Stimulated activated naive B cell treated with anti-CD40 and anti-IgM and Interleukin-4, amounts not matched to agents 10 μg/mL and 1 μg/mL and 100 μg/mL, for 72 hours (primary cell): ENCODE results near the gene TMEM167B.

Experiments
- ATAC-seq, 2 donors: fragments of 150-1000 bp; cut with Tn5 transposase; replicated peaks; 2 replicates each; pipeline ENCODE4 v1.10.0; 2021; ENCODE audit warnings: moderate library complexity in 1 of 2
- DNase-seq: peaks from one replicate; pipeline ENCODE4 v3.0.0; 2021
- H3K27ac Mint-ChIP-seq: one replicate; pipeline ENCODE4 v1.8.0; 2022; ENCODE audit warnings: mild to moderate bottlenecking, mixed read lengths
- H3K27me3 Mint-ChIP-seq, 2 donors: one replicate each; pipeline ENCODE4 v1.8.0; 2022; ENCODE audit warnings: mixed read lengths in 2 of 2
- H3K36me3 Mint-ChIP-seq, 2 donors: one replicate each; pipeline ENCODE4 v1.8.0; 2022; ENCODE audit warnings: mixed read lengths in 2 of 2, mild to moderate bottlenecking in 1 of 2
- H3K4me1 Mint-ChIP-seq, 2 donors: one replicate each; pipeline ENCODE4 v1.8.0; 2022; ENCODE audit warnings: mixed read lengths in 2 of 2, mild to moderate bottlenecking in 1 of 2
- H3K4me3 Mint-ChIP-seq, 2 donors: one replicate each; pipeline ENCODE4 v1.8.0; 2022; ENCODE audit warnings: mild to moderate bottlenecking in 2 of 2, mixed read lengths in 2 of 2, moderate library complexity in 1 of 2
- H3K9me3 Mint-ChIP-seq, 2 donors: one replicate each; pipeline ENCODE4 v1.8.0; 2022; ENCODE audit warnings: mixed read lengths in 2 of 2, mild to moderate bottlenecking in 1 of 2

The TMEM167B gene

GRCh38 chr1:109065137-109065536 lies 25.4 kb upstream of the TMEM167B start:
- Mint-ChIP-seq H3K4me1 (no peaks in the 10 kb centered on the region), H3K36me3 (peaks cover 13 to 24% of the 10 kb centered on the region in 2 donors), H3K27ac (no peak overlapping the region), H3K9me3 (no peaks in the 10 kb centered on the region), H3K4me3 (no peak overlapping the region), H3K27me3 (no peaks in the 10 kb centered on the region)
- DNase-seq = no peak
- ATAC-seq = no peak

GRCh38 chr1:109067883-109068282 lies 22.7 kb upstream of the TMEM167B start:
- Mint-ChIP-seq H3K4me3 (no peak overlapping the region), H3K36me3 (peaks cover 21 to 34% of the 10 kb centered on the region in 2 donors), H3K27me3 (no peaks in the 10 kb centered on the region), H3K4me1 (peaks cover 0 to under 1% of the 10 kb centered on the region in 2 donors), H3K9me3 (no peaks in the 10 kb centered on the region), H3K27ac (no peak overlapping the region)
- ATAC-seq (no peak), DNase-seq (no peak)

- Mint-ChIP-seq H3K36me3 (peaks cover 21 to 33% of the 10 kb centered on the region in 2 donors), H3K4me1 (peaks cover 3% of the 10 kb centered on the region in 2 donors), H3K27me3 (no peaks in the 10 kb centered on the region), H3K27ac (no peak overlapping the region), H3K9me3 (no peaks in the 10 kb centered on the region), H3K4me3 (no peak overlapping the region)
- DNase-seq = no peak
- no peak for ATAC-seq
Measured at GRCh38 chr1:109069294-109069693, 21.3 kb upstream of the TMEM167B start.

- peaks cover 0 to 3% of the 10 kb centered on the region in 2 donors for H3K27me3 Mint-ChIP-seq
- peaks cover 9 to 21% of the 10 kb centered on the region in 2 donors for H3K36me3 Mint-ChIP-seq
- peak within 1 kb of the TSS; percentile 98 to 100 for H3K4me3 Mint-ChIP-seq
- peaks cover 5 to 11% of the 10 kb centered on the region in 2 donors for H3K4me1 Mint-ChIP-seq
- DNase-seq = peak; percentile 94
- H3K27ac Mint-ChIP-seq = peak within 1 kb of the TSS; percentile 99
- H3K9me3 Mint-ChIP-seq = no peaks in the 10 kb centered on the region
- peak; percentile 100 for ATAC-seq
Measured at GRCh38 chr1:109075531-109076490, 14.8 kb upstream of the TMEM167B start, which contains the start of gene TAF13. TSS of gene TAF13 (minus strand) at chr1:109076003. CDS start at chr1:109075947, 56 bp downstream.

- Mint-ChIP-seq H3K9me3 (no peaks in the 10 kb centered on the region), H3K4me3 (no peak overlapping the region), H3K27ac (no peak overlapping the region), H3K27me3 (peaks cover 0 to 3% of the 10 kb centered on the region in 2 donors), H3K4me1 (peaks cover 5 to 9% of the 10 kb centered on the region in 2 donors), H3K36me3 (peaks cover 4 to 12% of the 10 kb centered on the region in 2 donors)
- no peak for DNase-seq
- ATAC-seq = no peak
Measured at GRCh38 chr1:109078317-109078716, 12.2 kb upstream of the TMEM167B start.

- H3K36me3 Mint-ChIP-seq = peaks cover 3 to 11% of the 10 kb centered on the region in 2 donors
- peaks cover 3 to 9% of the 10 kb centered on the region in 2 donors for H3K4me1 Mint-ChIP-seq
- ATAC-seq (no peak), DNase-seq (no peak)
- no peak overlapping the region for H3K4me3 Mint-ChIP-seq
- H3K9me3 Mint-ChIP-seq = no peaks in the 10 kb centered on the region
- H3K27ac Mint-ChIP-seq = no peak overlapping the region
- peaks cover 0 to 3% of the 10 kb centered on the region in 2 donors for H3K27me3 Mint-ChIP-seq
Measured at GRCh38 chr1:109079240-109079622, 11.3 kb upstream of the TMEM167B start.

GRCh38 chr1:109080441-109081082 lies 10.0 kb upstream of the TMEM167B start:
- ATAC-seq (no peak), DNase-seq (no peak)
- H3K27me3 Mint-ChIP-seq = peaks cover 0 to 3% of the 10 kb centered on the region in 2 donors
- no peak overlapping the region for H3K4me3 Mint-ChIP-seq
- peaks cover 2 to 9% of the 10 kb centered on the region in 2 donors for H3K36me3 Mint-ChIP-seq
- no peak overlapping the region for H3K27ac Mint-ChIP-seq
- no peaks in the 10 kb centered on the region for H3K9me3 Mint-ChIP-seq
- peaks cover 0 to 5% of the 10 kb centered on the region in 2 donors for H3K4me1 Mint-ChIP-seq

- Mint-ChIP-seq H3K4me3 (no peak overlapping the region), H3K36me3 (peaks cover 0 to 3% of the 10 kb centered on the region in 2 donors), H3K9me3 (no peaks in the 10 kb centered on the region), H3K27ac (no peak overlapping the region), H3K4me1 (no peaks in the 10 kb centered on the region), H3K27me3 (peaks cover 0 to 3% of the 10 kb centered on the region in 2 donors)
- DNase-seq (no peak), ATAC-seq (no peak)
Measured at GRCh38 chr1:109083501-109083900, 7.1 kb upstream of the TMEM167B start.

GRCh38 chr1:109083923-109084322 lies 6.6 kb upstream of the TMEM167B start:
- peaks cover 0 to 3% of the 10 kb centered on the region in 2 donors for H3K27me3 Mint-ChIP-seq
- DNase-seq = no peak
- no peaks in the 10 kb centered on the region for H3K9me3 Mint-ChIP-seq
- no peak overlapping the region for H3K27ac Mint-ChIP-seq
- no peaks in the 10 kb centered on the region for H3K4me1 Mint-ChIP-seq
- no peak for ATAC-seq
- no peak overlapping the region for H3K4me3 Mint-ChIP-seq
- H3K36me3 Mint-ChIP-seq = peaks cover 0 to 4% of the 10 kb centered on the region in 2 donors

GRCh38 chr1:109084563-109085517 lies 5.7 kb upstream of the TMEM167B start:
- Mint-ChIP-seq H3K27me3 (peaks cover 0 to 3% of the 10 kb centered on the region in 2 donors), H3K36me3 (peaks cover 2 to 12% of the 10 kb centered on the region in 2 donors), H3K27ac (no peak overlapping the region), H3K4me1 (peaks cover 1 to 2% of the 10 kb centered on the region in 2 donors), H3K9me3 (no peaks in the 10 kb centered on the region), H3K4me3 (no peak overlapping the region)
- DNase-seq (no peak), ATAC-seq (peak; percentile 12 to 18)

GRCh38 chr1:109089242-109090015 lies 1.1 kb upstream of the TMEM167B start:
- Mint-ChIP-seq H3K36me3 (peaks cover 13 to 20% of the 10 kb centered on the region in 2 donors), H3K9me3 (no peaks in the 10 kb centered on the region), H3K27me3 (no peaks in the 10 kb centered on the region), H3K4me3 (peak overlapping the region; percentile 92 to 96), H3K27ac (peak overlapping the region; percentile 93), H3K4me1 (peaks cover 11 to 25% of the 10 kb centered on the region in 2 donors)
- ATAC-seq (no peak), DNase-seq (no peak)

- Mint-ChIP-seq H3K27me3 (no peaks in the 10 kb centered on the region), H3K4me3 (peak overlapping the region; percentile 92 to 96), H3K9me3 (no peaks in the 10 kb centered on the region), H3K36me3 (peaks cover 13 to 20% of the 10 kb centered on the region in 2 donors), H3K4me1 (peaks cover 11 to 25% of the 10 kb centered on the region in 2 donors), H3K27ac (peak overlapping the region; percentile 93)
- DNase-seq (no peak), ATAC-seq (peak; percentile 71 to 74)
Measured at GRCh38 chr1:109091078-109091838, 694 bp downstream of the TMEM167B start.
